Activated T-cell treated with anti-CD3 and anti-CD28 coated beads, Interleukin-2, amount 50 U/mL, for 72 hours (primary cell): ENCODE data around the gene CPA5. TPM values are rescaled to one million over a fixed set of nuclear protein-coding genes. Genes with fewer than 3 reads are reported as not detected.

Source experiments
- ATAC-seq, 2 donors: fragments of 150-1000 bp; cut with Tn5 transposase; replicated peaks in 1 of 2; 2 replicates each; pipeline ENCODE4 v1.10.0; 2021; ENCODE audit warnings: moderate library complexity in 2 of 2, mild to moderate bottlenecking in 1 of 2
- DNase-seq, 2 donors: peaks; one replicate each; pipeline ENCODE4 v3.0.0; 2021 to 2022; ENCODE audit warnings: mixed read lengths in 1 of 2
- H3K27ac Mint-ChIP-seq: one replicate; pipeline ENCODE4 v1.8.0; 2022; ENCODE audit warnings: mild to moderate bottlenecking, moderate library complexity, mixed read lengths
- H3K27me3 Mint-ChIP-seq: one replicate; pipeline ENCODE4 v1.8.0; 2022; ENCODE audit warnings: low read depth, mixed read lengths
- H3K36me3 Mint-ChIP-seq, 2 donors: one replicate each; pipeline ENCODE4 v1.8.0; 2022; ENCODE audit warnings: mixed read lengths in 2 of 2, mild to moderate bottlenecking in 1 of 2; ENCODE audit not compliant: insufficient read depth in 2 of 2
- H3K4me1 Mint-ChIP-seq: one replicate; pipeline ENCODE4 v1.8.0; 2022; ENCODE audit warnings: low read depth, mixed read lengths
- H3K4me3 Mint-ChIP-seq, 2 donors: one replicate each; pipeline ENCODE4 v1.8.0; 2022; ENCODE audit warnings: mild to moderate bottlenecking in 2 of 2, mixed read lengths in 2 of 2, moderate library complexity in 2 of 2
- H3K9me3 Mint-ChIP-seq, 2 donors: one replicate each; pipeline ENCODE4 v1.8.0; 2022; ENCODE audit warnings: mixed read lengths in 2 of 2
- total RNA-seq, 2 donors: library from RNA; stranded (reverse); gene quantifications; one replicate each; pipeline ENCODE4 v1.2.3, GENCODE V29; 2022

The CPA5 gene
- total RNA-seq, 2 donors from 2014 or later = 4.4 to 5.9 TPM

GRCh38 chr7:130409067-130409711 is 64.6 kb downstream of the CPA5 start:
- DNase-seq (no peak), ATAC-seq (no peak)
- Mint-ChIP-seq H3K4me1 (peaks cover 30% of the 10 kb centered on the region), H3K27me3 (no peaks in the 10 kb centered on the region), H3K4me3 (no peak overlapping the region), H3K36me3 (peaks cover 0 to 9% of the 10 kb centered on the region in 2 donors), H3K9me3 (no peaks in the 10 kb centered on the region), H3K27ac (no peak overlapping the region)

- Mint-ChIP-seq H3K36me3 (peaks cover 0 to 9% of the 10 kb centered on the region in 2 donors), H3K4me1 (peaks cover 35% of the 10 kb centered on the region), H3K27ac (no peak overlapping the region), H3K4me3 (no peak overlapping the region), H3K27me3 (no peaks in the 10 kb centered on the region), H3K9me3 (no peaks in the 10 kb centered on the region)
- DNase-seq (no peak), ATAC-seq (no peak)
These were observed 65.1 kb downstream of the CPA5 start for GRCh38 chr7:130409712-130410072.

GRCh38 chr7:130410868-130411541 is 66.4 kb downstream of the CPA5 start:
- Mint-ChIP-seq H3K4me1 (peaks cover 47% of the 10 kb centered on the region), H3K27me3 (no peaks in the 10 kb centered on the region), H3K4me3 (no peak overlapping the region), H3K9me3 (no peaks in the 10 kb centered on the region), H3K27ac (no peak overlapping the region), H3K36me3 (peaks cover 0 to 9% of the 10 kb centered on the region in 2 donors)
- ATAC-seq = no peak
- no peak for DNase-seq

GRCh38 chr7:130413201-130413600 is 68.6 kb downstream of the CPA5 start:
- peaks cover 0 to 9% of the 10 kb centered on the region in 2 donors for H3K36me3 Mint-ChIP-seq
- no peaks in the 10 kb centered on the region for H3K27me3 Mint-ChIP-seq
- no peak for DNase-seq
- no peak overlapping the region for H3K4me3 Mint-ChIP-seq
- H3K4me1 Mint-ChIP-seq = peaks cover 69% of the 10 kb centered on the region
- ATAC-seq = no peak
- no peak overlapping the region for H3K27ac Mint-ChIP-seq
- no peaks in the 10 kb centered on the region for H3K9me3 Mint-ChIP-seq

- peak overlapping the region; percentile 6 for H3K27ac Mint-ChIP-seq
- no peaks in the 10 kb centered on the region for H3K9me3 Mint-ChIP-seq
- ATAC-seq (no peak), DNase-seq (no peak)
- peaks cover 0 to 6% of the 10 kb centered on the region in 2 donors for H3K36me3 Mint-ChIP-seq
- peaks cover 81% of the 10 kb centered on the region for H3K4me1 Mint-ChIP-seq
- no peaks in the 10 kb centered on the region for H3K27me3 Mint-ChIP-seq
- H3K4me3 Mint-ChIP-seq = peak overlapping the region in 1 of 2 donors; percentile 41
These were observed 70.4 kb downstream of the CPA5 start for GRCh38 chr7:130415006-130415405.

- Mint-ChIP-seq H3K27me3 (no peaks in the 10 kb centered on the region), H3K9me3 (no peaks in the 10 kb centered on the region)
- peak; percentile 29 to 35 for DNase-seq
These were observed 72.6 kb downstream of the CPA5 start for GRCh38 chr7:130417213-130417612.

GRCh38 chr7:130418306-130418705 is 73.7 kb downstream of the CPA5 start:
- ATAC-seq (no peak), DNase-seq (no peak)
- Mint-ChIP-seq H3K27ac (peak overlapping the region; percentile 21), H3K27me3 (no peaks in the 10 kb centered on the region), H3K9me3 (no peaks in the 10 kb centered on the region), H3K4me1 (peaks cover 97% of the 10 kb centered on the region), H3K4me3 (peak overlapping the region; percentile 67 to 77), H3K36me3 (no peaks in the 10 kb centered on the region)

More at GRCh38 chr7:130417213-130417612, 72.6 kb downstream of the CPA5 start:
- ATAC-seq = peak; percentile 79 to 80
- Mint-ChIP-seq H3K27ac (peak overlapping the region; percentile 21), H3K4me3 (peak overlapping the region; percentile 68 to 77), H3K4me1 (peaks cover 90% of the 10 kb centered on the region), H3K36me3 (peaks cover 0 to 1% of the 10 kb centered on the region in 2 donors)

Other genes with a start within 250 kb of the CPA5 start
- gene TMEM209, start 139.4 kb upstream of the CPA5 start, total RNA-seq = 10 to 100 TPM; 46.1 to 58.2 TPM
- gene SSMEM1, start 137.0 kb upstream of the CPA5 start, total RNA-seq = not detected
- gene CPA2, start 78.0 kb upstream of the CPA5 start, total RNA-seq = not detected
- gene CPA4, start 51.7 kb upstream of the CPA5 start, total RNA-seq = under 1 TPM in 1 of 2 donors, not detected in 1; 0.32 TPM
- not detected for gene CPA1, start 35.7 kb downstream of the CPA5 start, total RNA-seq
- 10 to 100 TPM; 19.1 to 33.3 TPM for gene CEP41, start 96.2 kb downstream of the CPA5 start, total RNA-seq
- 1 to 10 TPM; 3.5 to 4.8 TPM for gene MEST, start 147.3 kb downstream of the CPA5 start, total RNA-seq